OCI-M2 (cell line): ENCODE results near the gene AMFR.

Experiments
- DNase-seq: peaks from one replicate; lab custom pipeline; 2025; ENCODE audit not compliant: unreplicated experiment; lab: John Stamatoyannopoulos, UW

AMFR gene

DNA sequence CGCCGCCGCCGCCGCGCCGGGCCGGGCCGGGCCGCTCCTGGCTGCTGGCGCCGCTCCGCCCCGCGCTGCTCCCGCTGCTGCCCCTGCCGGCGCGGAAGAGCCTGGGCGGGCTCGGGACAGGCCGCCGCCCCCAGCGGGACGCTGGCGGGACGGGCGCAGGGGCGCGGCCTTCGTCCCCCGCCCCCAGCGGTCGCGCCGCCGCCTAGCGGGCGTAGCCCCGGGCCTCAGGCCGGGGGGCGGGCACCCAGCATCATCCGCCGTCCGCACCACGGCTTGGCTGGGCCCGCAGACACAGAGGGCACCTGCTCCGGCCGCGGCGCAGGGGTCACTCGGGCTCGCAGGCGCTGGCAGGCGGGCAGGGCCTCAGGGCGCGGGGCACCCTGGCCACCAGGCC is at the start of gene AMFR:
TSS of gene AMFR (minus strand) at position 107 of the 394 bp plus-strand sequence. CDS start 218 bp downstream, outside the sequence.
- no peak for DNase-seq

DNA sequence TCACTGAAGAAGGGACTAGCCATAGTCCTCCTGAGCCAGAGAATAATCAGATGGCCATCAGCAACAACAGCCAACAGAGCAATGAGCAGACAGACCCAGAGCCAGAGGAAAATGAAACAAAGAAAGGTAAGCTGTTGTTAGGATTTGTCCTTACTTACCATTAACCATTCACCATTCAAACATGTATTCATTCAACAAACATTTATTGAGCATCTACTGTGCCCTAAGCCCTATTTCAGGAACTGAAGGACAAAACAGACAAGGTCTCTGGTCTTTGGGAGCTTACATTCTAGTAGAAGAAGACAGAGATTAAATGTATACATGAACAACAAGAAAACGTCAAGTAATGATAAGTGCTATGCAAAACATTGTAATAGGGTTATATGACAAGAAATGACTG is 45.3 kb upstream of the AMFR start:
- no peak for DNase-seq

DNA sequence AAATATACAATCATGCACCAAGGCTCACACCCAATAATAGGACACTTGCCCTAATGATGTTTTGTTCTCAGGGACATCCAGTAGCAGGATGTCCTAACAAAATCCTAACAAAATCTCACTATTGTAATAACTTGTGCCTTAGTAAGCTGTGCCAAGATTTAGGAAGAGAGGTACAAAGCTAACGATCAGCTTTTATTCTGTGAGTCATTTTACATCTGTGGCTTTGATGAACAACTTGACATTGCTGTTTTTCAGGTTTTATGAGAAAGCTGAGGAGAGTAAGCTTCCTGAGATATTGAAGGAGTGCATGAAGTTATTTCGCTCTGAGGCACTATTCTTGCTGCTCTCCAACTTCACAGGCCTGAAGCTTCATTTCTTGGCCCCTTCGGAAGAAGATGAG is 44.9 kb upstream of the AMFR start:
- DNase-seq = no peak

- DNase-seq = no peak
These were observed 44.4 kb upstream of the AMFR start for GRCh38 chr16:56469748-56470147.

GRCh38 chr16:56468800-56469199 is 43.5 kb upstream of the AMFR start:
- DNase-seq = no peak

GRCh38 chr16:56466344-56466743 is 41.0 kb upstream of the AMFR start:
- no peak for DNase-seq

DNA sequence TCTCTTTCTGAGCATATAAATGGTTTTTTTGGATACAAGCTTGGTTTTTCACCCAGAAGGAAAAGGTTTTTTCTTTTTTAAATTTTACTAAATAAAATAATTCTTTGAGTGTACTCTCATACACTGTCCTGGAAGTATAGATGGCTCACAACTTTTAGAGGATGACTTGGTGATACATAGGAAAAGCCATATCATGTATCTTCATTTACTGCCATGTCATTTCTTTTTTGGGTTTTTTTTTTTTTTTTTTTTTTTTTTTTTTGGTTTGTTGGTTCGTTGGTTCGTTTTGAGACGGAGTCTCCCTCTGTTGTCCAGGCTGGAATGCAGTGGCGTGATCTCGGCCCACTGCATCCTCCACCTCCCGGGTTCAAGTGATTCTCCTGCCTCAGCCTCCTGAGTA is 37.8 kb upstream of the AMFR start:
- DNase-seq = no peak

GRCh38 chr16:56462064-56462796 is 36.9 kb upstream of the AMFR start:
- DNase-seq = no peak

GRCh38 chr16:56460101-56460500 is 34.8 kb upstream of the AMFR start:
- no peak for DNase-seq

DNA sequence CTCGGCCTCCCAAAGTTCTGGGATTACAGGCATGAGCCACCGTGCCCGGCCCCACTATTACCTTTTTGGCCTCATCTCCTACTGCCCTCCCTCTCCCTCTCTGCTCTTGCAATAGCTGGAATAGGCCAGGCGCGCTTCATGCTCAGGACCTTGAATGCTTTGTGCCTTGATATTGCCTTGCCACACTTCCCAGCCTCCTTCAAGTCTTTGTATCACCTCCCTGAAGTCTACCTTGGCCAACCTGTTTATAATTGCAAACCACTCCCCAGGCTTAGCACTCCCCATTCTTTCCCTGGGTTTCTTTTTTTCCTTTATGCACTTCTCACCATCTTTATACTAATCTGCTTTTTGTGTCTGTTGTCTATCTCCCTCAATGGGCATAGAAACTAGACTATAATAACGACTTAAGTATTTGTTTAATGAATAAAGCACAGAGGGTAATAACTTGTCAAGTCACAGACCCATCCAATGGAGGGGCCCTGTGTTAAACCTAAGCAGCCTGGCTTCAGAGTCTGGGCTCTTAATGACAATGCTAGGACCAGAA is 32.7 kb upstream of the AMFR start:
- no peak for DNase-seq

DNA sequence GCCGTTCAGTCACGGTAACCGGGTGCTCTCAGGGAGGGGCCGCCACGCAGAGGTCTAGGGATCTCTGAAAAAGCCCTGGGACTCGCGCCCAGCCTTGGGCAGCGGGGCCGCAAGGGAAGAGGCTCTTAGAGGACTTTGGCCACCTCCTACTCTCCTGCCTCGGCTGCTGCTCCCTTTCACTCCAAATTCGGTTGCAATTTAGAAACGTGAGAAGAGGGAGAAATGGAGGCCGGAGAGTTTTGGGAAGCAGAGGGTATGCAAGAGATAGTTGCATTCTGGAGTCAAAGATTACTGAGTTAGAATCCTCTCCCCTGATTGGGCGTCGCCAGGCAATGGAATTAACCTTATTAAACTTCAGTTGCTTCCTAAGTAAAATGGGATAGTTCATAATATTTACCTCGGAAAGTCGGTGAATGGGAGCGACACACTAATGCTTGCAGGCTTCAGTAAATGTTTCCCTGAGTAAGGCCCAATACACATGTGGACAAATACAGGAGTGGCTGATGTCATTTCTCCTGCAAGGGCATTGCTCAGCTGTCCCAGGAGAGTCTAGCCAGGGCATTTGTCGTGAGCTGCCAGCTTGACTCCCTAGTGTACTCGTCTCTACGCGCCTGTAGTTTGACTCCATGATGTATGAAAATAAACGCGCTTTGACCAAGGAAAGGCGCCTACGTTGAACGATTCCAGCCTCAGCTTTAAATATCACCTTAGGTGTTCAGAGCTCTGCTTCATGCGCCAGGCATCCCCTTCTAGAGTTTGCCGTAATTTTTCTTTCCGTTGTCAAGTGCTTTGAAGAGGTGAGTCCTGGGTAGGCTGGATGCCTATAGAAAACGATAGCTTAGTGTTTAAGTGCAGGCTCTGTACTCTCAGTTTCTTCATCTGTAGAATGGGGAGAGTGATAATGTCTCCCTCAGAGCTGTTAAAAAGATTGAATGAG is 26.7 kb upstream of the AMFR start:
- DNase-seq = no peak

DNA sequence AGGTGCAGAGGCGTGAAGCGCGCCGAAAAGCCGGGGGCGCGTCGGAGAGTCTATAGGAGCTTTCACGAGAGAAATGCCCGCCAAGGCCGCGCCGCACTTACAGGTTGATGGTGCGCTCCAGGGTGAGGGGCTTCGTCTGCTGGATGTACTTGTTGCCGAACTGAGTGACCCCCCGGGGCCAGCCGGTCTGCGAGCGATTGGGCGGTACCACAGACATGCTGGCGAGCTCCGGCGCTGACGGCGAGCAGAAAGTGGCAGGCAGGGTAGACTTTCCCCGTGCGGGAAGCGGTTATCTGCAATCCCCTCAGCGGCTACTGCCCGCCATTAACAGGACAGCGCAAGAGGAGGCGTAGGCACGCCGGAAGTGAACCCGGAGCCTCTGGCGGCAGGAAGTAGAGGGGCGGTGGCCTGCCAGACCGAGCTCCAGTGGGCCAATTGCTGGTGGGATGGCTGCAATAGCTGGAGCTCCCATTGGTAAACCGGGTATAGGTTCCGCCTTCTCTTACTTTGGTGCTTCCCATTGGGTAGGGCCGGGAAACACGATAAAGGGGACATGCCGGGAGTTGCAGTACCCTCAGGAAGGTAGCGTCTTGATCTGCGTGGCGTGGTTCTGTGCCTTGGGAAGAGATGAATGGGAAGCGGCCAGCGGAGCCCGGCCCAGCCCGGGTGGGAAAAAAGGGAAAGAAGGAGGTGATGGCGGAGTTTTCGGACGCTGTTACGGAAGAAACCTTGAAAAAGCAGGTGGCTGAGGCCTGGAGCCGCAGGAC is 25.8 kb upstream of the AMFR start, which contains the start of the genes NUDT21 and OGFOD1:
TSS of gene NUDT21 (minus strand) at position 347 of the 767 bp plus-strand sequence. CDS start at position 217, 130 bp downstream.
TSS of gene OGFOD1 (plus strand) at position 569 of the 767 bp plus-strand sequence. CDS start at position 628, 59 bp downstream.
- DNase-seq = peak; percentile 50

DNA sequence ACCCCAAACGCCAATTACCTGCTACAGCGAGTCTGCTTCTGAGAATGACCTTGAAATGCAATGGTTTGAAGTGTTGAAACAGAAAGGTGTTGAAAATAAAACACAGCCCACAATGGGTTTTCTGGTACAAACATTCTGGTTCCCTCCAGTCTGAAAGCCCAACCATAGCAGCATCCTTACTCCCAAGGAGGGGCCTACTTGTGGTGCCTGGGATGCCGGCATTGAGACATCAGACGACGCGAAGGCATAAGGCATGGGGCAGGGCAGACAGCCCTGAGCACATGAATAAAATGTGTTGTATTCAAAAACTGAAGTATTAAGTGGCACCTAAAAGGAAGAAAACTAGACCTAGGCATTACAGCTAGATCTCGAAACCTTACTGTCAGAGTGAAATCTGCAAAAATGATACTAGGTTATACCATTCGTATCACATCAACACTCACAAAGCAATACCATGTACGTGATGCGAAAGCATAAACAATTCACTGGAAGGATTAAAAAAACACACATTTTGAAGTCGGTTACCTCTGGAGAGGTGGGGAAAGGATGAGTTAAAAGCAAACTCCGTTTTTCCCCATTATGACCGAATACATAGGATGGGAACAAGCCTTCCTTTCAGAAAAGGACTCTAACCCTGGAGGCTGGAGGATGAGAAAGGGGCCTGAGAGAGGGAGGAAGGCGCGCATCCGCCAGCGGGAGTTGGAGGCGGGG is 25.1 kb upstream of the AMFR start:
- DNase-seq = no peak

- no peak for DNase-seq
These were observed 22.7 kb upstream of the AMFR start for GRCh38 chr16:56448005-56448404.

DNA sequence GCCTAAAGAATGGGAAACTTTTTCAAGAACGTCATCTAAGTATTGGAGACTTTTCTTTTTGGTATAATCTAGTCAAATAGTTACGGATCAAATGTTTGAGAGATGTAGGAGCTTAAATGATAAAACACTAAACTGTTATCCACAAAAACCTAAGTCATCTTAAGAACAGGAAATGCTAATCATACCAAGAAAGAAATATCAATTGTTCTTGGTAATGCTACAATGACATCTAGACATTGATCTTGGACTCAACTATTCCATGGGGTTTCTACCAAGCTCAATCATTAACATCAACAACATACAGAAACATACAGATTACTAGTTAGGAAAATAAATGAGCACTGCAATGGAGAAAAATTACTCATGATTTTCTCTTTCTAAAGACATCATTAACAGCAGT is 21.9 kb upstream of the AMFR start:
- DNase-seq = no peak

GRCh38 chr16:56438038-56438437 is 12.7 kb upstream of the AMFR start:
- DNase-seq = no peak

DNA sequence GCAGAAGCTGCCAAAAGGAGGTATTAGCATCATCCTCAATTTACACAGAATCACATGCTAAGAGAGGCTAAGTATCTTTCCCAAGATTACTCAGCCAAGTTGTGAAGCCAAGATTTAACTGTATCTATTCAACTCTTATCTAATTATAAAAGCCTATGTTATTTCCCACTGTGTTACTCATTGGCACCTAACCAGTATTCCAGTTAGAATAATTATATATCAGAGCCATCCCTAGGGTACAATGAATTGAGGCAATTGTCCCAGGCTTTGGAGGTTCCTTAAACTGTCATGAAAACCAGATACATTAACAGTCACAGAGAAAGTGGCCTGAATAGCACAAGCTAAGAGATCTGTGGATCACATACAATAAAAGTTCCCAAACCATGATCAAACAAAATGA is 10.9 kb upstream of the AMFR start:
- DNase-seq = no peak

GRCh38 chr16:56428091-56428490 is 2.7 kb upstream of the AMFR start:
- no peak for DNase-seq

- DNase-seq = no peak
These were observed 1.2 kb upstream of the AMFR start for GRCh38 chr16:56426585-56426984.

DNA sequence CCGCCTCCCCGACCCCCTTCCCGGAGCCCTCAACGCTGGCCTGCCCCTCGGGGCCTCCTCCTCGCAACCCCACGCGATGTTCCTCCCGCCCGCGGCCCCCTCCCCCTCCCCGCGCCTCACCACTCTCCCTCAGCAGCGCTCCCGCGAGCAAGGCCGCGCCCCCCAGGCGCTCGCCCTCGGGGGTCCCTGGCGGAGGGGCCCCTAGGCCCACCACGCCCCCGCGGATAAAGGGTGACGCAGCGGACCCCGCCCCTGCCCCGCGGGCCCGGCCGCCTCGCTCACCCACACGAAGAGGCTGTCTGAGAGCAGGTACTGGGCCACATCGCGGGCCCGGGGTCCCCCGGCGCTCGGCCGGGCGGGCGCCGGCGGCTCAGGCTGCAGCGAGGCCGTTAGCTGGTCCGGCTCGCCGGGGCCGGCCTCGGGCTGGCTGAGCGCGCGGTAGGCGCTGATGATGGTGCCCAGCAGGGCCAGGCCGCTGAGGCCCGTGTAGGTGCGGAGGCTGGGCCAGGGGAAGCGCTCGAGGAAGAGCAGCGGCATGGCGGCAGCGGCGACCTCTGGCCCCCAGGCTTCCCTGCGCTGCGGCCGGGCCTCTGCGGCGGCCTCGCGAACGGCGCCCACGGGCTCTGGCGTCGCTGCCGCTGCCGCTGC is 430 bp downstream of the AMFR start:
- DNase-seq = no peak
